Hypothalamus (tissue), 51 donors: ENCODE results near the gene DOK5.
A peak's percentile ranks its signal among the peaks of the same experiment; 100 is the strongest.
"Not testable (repeated sequence)": the region's sequence is repeated elsewhere in the genome, so short reads cannot be mapped to it uniquely, and the experiment has no call there.

Source experiments
- DNase-seq, 51 donors: peaks; one replicate each; lab custom pipeline; 2025; lab: John Stamatoyannopoulos, UW

DOK5 gene

DNA sequence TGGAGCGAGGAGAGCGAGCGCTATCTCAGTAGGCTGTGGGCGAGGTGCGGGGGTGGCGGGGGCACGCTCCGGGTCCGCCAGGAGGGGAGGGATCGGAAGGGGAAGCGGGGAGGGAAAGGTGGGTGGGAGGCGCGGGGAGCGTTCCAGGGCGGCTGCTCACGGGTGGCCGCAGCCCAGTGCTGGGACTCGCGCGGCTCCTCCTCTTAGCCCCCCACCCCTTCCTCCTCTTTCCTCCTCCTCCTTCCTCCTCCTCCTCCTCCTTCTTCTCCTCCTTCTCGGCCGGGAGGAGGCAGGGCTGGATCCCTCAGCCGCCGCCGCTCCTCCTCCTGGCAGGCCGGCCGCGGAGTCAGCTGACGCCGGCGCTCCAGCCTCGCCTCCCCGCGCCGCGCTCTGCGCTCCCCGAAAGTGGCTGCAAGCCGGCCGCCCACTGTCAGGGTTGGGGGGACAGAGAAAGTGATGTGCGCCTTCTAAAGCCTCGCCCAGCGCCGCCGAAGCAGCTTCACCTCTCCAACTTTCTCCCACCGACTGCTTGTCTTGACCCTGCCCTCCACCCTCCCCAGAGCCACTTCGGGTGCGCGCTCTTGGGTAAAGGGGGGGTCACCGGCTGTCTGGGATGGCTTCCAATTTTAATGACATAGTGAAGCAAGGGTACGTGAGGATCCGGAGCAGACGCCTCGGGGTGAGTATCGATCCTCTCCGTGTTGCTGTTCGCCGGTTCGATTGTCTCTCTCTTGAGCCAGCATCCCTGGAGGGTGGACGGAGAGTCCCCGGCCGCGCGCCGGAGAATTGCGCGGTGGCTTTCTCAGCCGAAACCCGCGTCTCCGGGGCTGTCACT lies at the start of gene DOK5:
DOK5 (plus strand) TSS at position 260 of the 835 bp plus-strand sequence; CDS start at position 614, 354 bp downstream.
- peak in 39 of 51 donors; percentile 4 to 80 (median 52) for DNase-seq

DNA sequence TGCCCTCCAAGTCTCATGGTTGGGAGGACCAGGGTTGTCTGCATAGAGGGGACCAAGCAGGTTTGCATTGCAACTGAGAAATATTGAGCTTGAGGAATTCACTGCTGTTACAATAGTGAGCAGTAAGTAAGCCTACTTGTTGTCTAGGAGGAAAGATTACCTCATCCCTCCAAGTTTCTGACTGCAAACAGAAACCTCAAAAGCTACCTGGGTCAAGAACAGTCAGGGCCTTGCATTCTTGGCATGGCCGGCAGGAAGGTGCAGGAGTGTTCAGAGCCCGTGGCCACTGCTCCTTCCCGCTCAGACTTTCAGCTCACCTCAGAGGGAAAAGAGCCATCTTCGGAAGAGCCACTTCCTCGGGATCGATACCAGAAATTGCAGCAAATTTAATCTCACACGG lies 46.0 kb upstream of the DOK5 start:
- DNase-seq: no peak

DNA sequence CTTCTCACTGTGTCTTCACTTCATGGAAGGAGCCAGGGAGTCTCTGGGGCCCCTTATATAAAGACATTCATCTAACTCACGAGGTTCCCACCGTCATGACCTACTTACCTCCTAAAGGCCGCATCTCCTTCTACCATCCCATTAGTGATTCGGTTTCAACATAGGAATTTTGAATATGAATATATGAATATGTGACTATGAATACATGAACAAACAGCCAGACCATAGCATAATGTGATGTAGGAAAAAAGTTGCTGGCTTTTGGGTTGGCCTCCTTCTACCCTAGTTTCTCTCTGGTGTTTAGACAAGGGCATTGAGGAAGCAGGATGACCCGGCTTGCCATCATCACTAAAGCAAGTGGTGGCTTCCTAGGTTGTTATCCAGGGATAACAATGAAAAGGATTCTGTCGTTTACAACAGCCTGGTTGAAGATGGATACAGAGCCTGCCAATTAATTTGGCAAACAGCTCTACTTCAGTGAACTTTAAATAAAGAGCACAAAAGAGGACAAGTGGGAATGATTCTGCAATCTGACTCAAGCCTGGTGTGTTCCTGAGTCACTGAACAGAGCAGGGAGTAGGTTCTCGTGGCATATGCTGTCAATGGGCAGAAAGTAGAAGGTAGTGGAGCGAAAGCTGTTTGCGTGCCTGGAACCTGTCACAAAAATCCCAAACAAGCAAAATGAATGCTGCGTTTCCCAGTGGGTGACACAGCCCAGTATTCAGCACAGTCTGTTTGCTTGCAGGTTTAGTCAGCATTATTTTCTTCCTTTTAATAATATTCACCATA lies 44.0 kb upstream of the DOK5 start:
- peak in 11 of 51 donors; percentile 0 to 49 (median 5) for DNase-seq

- no peak for DNase-seq
Observed at GRCh38 chr20:54432966-54433365, 42.4 kb upstream of the DOK5 start.

- DNase-seq: peak in 15 of 51 donors; percentile 0 to 37 (median 5)
Observed at GRCh38 chr20:54433636-54434035, 41.8 kb upstream of the DOK5 start.

GRCh38 chr20:54434196-54434595 lies 41.2 kb upstream of the DOK5 start:
- DNase-seq: no peak

DNA sequence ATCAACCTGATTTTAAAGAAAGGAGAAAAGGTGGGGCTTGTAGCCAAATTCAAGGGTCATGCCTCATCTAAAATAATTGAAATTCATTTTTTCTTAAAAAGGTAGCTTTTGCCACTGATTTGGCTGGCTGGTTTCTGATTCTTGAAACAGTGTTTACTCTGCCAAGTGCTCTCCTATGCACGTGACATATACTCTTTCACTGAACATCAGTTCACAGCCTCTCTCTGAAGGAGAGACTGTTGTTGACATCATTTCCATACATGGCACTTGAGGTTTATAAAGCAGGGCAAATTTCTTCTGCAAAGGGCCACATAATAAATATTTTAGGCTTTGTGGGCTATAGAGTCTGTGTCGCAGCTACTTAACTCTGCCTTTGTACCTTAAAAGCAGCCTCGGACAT lies 40.4 kb upstream of the DOK5 start:
- no peak for DNase-seq

DNA sequence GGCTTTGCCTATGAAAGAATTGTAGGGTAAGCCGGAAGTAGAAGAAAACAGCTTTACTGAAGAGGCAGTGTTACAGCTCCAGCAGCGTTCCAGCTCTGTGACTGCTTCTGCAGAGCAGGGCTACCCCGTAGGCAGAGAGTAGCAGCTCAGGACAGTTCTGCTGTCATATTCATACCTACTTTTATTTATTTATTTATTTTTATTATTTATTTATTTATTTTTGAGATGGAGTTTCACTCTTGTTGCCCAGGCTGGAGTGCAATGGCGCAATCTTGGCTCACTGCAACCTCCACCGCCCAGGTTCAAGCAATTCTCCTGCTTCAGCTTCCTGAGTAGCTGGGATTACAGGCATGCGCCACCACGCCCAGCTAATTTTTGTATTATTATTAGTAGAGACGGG lies 39.0 kb upstream of the DOK5 start:
- DNase-seq: not testable (repeated sequence)

GRCh38 chr20:54438166-54438565 lies 37.2 kb upstream of the DOK5 start:
- no peak for DNase-seq

GRCh38 chr20:54450207-54450606 lies 25.2 kb upstream of the DOK5 start:
- DNase-seq: no peak

- DNase-seq: no peak
Observed at GRCh38 chr20:54451171-54451570, 24.2 kb upstream of the DOK5 start.

GRCh38 chr20:54452277-54452676 lies 23.1 kb upstream of the DOK5 start:
- no peak for DNase-seq

DNA sequence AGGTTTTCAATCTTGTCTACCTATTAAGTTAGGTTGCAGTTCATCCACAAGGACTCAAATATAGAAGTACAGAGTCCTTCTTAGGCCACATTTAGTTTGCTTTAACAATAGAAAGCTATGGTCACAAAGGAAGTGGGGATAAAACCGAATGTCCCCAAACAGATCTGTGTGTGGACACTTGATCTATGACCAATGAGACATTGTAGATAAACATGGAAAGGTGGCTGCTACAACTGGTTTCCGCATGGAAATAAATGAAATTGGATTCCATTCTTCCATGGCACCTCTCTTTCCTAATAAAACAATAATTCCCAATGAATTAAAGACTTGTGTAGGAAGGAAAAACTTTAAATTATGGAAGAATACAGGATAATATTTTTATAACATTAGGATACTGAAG lies 20.4 kb upstream of the DOK5 start:
- no peak for DNase-seq

- DNase-seq: no peak
Observed at GRCh38 chr20:54456423-54456822, 19.0 kb upstream of the DOK5 start.

DNA sequence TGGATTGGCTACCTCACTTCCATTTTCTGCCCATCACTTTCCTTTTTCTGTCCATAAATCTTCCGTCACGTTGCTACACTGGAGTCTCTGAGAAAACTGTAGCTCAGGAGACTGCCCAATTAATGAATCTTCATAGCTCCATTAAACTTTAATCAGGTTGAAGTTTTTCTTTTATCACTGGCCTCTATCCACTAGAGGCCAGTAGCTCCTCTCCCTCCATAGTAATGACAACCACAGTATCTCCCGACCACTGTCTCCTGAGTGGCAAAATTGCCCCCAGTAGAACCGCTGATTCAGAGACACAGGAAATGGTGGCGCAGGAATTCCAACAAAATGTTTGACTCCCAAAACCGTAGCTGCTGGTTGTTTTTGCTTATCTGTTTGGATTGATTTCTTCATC lies 18.4 kb upstream of the DOK5 start:
- no peak for DNase-seq

DNA sequence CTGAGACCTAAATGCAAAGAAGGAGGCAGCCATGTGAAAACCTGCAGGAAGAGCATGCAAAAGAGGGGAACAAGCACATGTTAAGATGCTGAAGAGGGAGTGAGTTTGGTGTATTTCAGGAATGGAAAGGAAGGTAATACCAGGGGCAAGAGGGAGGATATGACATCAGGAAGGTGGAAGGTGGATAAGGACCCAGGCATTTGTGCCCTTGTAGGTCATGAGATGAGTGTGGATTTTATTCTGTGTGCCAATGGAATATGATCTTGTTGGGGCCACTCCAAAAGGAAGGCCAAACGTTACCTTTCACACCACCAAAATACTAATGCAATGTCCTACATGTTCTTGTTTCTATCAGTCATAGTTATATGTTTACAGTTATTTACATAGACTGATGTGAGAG lies 17.2 kb upstream of the DOK5 start:
- no peak for DNase-seq

DNA sequence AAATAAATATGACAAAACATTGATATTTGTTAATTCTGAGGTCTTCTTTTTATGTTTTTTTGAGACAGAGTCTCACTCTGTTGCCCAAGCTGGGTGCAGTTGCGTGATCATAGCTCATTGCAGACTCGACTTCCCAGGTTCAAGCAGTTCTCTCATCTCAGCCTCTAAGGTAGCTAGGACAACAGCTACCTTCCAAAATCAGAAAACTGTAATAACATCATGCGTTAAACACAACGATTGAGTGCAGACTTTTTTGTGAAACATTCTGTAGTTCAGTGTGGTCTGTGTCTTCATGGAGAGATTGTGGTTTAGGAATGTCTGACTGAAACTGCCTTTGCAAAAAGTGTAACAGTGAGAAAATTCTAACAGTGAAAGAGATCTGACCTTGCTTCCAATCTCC lies 16.1 kb upstream of the DOK5 start:
- DNase-seq: no peak

DNA sequence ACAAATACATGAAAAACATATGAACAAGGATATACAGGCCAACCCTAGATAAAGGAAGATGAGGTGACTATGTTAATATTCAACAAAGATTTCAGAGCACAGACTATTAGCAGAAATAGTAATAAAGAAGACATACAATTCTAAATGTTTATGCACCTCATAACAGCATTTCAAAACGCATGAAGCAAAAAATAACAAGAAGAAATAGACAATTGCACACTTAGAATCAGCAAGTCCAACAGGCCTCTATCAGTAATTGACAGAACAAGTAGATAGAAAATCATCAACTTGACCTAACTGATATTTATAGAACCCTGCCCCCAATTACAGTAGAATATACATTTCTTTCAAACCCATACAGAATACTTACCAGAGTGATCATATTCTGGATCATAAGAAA lies 11.4 kb upstream of the DOK5 start:
- DNase-seq: no peak

DNA sequence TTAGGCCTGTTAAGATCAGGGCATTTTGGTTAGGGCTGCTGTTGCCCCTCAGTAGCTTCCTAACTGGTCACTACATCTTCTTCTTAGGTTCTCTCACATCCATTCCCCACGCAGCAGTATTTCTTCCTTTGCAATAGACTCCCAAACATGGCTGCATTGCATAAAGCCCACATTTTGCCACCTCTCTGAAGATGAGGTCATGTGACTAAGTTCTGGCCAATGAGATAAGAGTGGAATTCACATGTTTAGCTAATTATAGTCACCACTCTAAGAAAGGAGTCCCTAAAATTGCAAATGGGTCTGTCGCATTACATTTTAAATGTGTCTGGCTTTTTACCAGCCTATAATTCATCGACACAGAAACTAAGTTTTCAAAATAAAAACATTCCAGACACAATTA lies 9.3 kb upstream of the DOK5 start:
- DNase-seq: no peak

DNA sequence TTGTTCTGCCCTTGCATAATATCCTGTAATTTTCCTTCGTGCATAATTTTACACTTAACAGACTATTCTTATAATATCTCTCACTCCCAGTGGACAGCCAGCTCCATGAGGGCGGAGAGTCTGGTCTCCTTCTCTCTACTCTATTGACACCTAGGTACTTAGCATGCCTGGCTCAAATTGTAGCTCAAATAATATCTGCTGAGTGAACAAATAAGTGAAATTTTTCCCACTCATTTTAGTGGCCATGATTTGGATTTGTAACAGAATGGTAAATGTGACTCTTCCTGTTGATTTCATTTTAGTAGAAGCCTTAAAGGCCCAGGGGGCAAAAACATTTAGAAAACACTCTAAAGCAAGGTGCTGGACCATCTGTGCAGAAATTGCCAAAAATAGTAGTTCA lies 7.8 kb upstream of the DOK5 start:
- DNase-seq: no peak

GRCh38 chr20:54468082-54468481 lies 7.3 kb upstream of the DOK5 start:
- no peak for DNase-seq

DNA sequence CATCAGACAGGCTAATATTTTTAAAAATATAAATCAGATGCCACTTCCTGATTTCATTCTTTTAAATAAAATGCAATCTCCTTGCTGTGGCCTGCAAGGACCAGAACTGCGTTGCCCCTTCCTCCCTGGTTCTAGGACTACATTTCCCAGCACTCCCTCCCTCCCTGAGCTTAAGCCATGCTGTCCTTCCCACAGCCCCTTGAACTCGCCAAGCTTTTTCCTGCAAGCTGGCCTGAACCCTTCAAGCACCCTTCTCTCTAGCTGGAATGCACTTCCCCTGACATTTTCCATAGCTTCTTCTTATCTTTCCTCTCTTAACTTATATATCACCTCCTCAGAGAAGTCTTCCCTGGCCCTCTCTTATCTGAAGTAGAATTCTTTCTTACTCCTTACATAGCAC lies 6.1 kb upstream of the DOK5 start:
- no peak for DNase-seq
